HepG2 (cell line): Measurements from ENCODE around the gene ABT1. TPM values are rescaled to one million over a fixed set of nuclear protein-coding genes. Genes with fewer than 3 reads are reported as not detected.

ENCODE experiments used
- HBP1 ChIP-seq: IDR thresholded peaks from 2 replicates; pipeline ENCODE4 v1.6.1; 2016; ENCODE audit warnings: low read depth, control low read depth
- HNF4G ChIP-seq, 2 experiments: sonication (generic) in 1 of 2; formaldehyde crosslinking in 1 of 2; IDR thresholded peaks; 2 replicates each; pipeline versions ENCODE4 v1.4.0 to v1.6.1; 2011 to 2020; ENCODE audit warnings: borderline replicate concordance in 2 of 2, low read depth in 2 of 2, mild to moderate bottlenecking in 2 of 2, low read length in 1 of 2, missing genetic modification reagents in 1 of 2, moderate library complexity in 1 of 2
- MAF1 ChIP-seq: sonication (generic); formaldehyde crosslinking; IDR thresholded peaks from 2 replicates; pipeline ENCODE4 v1.5.0; 2020; ENCODE audit warnings: missing genetic modification reagents, borderline replicate concordance
- PHF8 ChIP-seq: sonication (generic); formaldehyde crosslinking; IDR thresholded peaks from 2 replicates; pipeline ENCODE4 v1.5.0; 2020; ENCODE audit warnings: missing genetic modification reagents
- REXO4 ChIP-seq: sonication (generic); formaldehyde crosslinking; IDR thresholded peaks from 2 replicates; pipeline ENCODE4 v1.8.0; 2022; ENCODE audit warnings: missing genetic modification reagents, mild to moderate bottlenecking, borderline replicate concordance
- SPEN ChIP-seq: sonication (generic); formaldehyde crosslinking; IDR thresholded peaks from 2 replicates; pipeline ENCODE4 v1.5.1; 2020; ENCODE audit warnings: low read depth, mild to moderate bottlenecking, missing genetic modification reagents
- TFE3 ChIP-seq: IDR thresholded peaks from 2 replicates; pipeline ENCODE4 v1.6.1; 2016
- TOE1 ChIP-seq: sonication (generic); formaldehyde crosslinking; IDR thresholded peaks from 2 replicates; pipeline ENCODE4 v1.4.0; 2020; ENCODE audit warnings: mild to moderate bottlenecking, missing genetic modification reagents
- TSC22D2 ChIP-seq: sonication (generic); formaldehyde crosslinking; IDR thresholded peaks from 2 replicates; pipeline ENCODE4 v1.5.1; 2020; ENCODE audit warnings: missing genetic modification reagents, mild to moderate bottlenecking, borderline replicate concordance
- YY1 ChIP-seq: IDR thresholded peaks from 2 replicates; pipeline ENCODE4 v1.6.1; 2011; ENCODE audit warnings: low read length, low read depth, moderate library complexity, mild to moderate bottlenecking; ENCODE audit not compliant: insufficient read depth, insufficient replicate concordance
- ZBTB43 ChIP-seq: sonication (generic); formaldehyde crosslinking; conservative IDR thresholded peaks from 2 replicates; pipeline ENCODE4 v1.4.0; 2020; ENCODE audit warnings: missing genetic modification reagents
- ZNF570 ChIP-seq: sonication (generic); formaldehyde crosslinking; IDR thresholded peaks from 2 replicates; pipeline ENCODE4 v1.4.0; 2020; ENCODE audit warnings: mild to moderate bottlenecking, missing genetic modification reagents, borderline replicate concordance
- ZNF883 ChIP-seq: sonication (generic); formaldehyde crosslinking; IDR thresholded peaks from 2 replicates; pipeline ENCODE4 v1.5.1; 2020; ENCODE audit warnings: mild to moderate bottlenecking, missing genetic modification reagents; ENCODE audit errors: not compliant biosample characterization
- polyA plus RNA-seq, 8 experiments: library from polyadenylated mRNA; depleted of rRNA in 3 of 8; stranded (reverse) in 7 of 8; unstranded in 1 of 8; fragments of >200 nt; fragmentation: Illumina TruSeq in 4 of 8; extraction: Trizol in 4 of 8; gene quantifications; 2 replicates each; pipeline versions ENCODE4 v1.2.1 to v1.2.3, GENCODE V29; 2011 to 2016; ENCODE audit warnings: low read depth in 4 of 8, missing spikeins in 1 of 8, mixed read lengths in 1 of 8; ENCODE audit not compliant: insufficient read depth in 1 of 8
- total RNA-seq, 5 experiments: library from RNA; depleted of rRNA; stranded (reverse); fragments of >200 nt; fragmentation: Illumina TruSeq; extraction: Trizol; gene quantifications; 2 replicates each; pipeline ENCODE4 v1.2.3, GENCODE V29; 2016; ENCODE audit warnings: low read depth in 1 of 5
- TF ChIP-seq, protein P1 (sequence below): sonication (generic); formaldehyde crosslinking; IDR thresholded peaks from 2 replicates; pipeline ENCODE4 v1.5.0; 2020; ENCODE audit warnings: mild to moderate bottlenecking, missing genetic modification reagents, moderate library complexity
- TF ChIP-seq, protein P2 (sequence below): sonication (generic); formaldehyde crosslinking; IDR thresholded peaks from 2 replicates; pipeline ENCODE4 v1.5.0; 2020; ENCODE audit warnings: missing genetic modification reagents

ABT1 gene
- total and polyA plus RNA-seq, 2 of the 13 experiments (the other 11 are each of a cell fraction or from before 2014, with no cell fraction given): 38.4 TPM

DNA sequence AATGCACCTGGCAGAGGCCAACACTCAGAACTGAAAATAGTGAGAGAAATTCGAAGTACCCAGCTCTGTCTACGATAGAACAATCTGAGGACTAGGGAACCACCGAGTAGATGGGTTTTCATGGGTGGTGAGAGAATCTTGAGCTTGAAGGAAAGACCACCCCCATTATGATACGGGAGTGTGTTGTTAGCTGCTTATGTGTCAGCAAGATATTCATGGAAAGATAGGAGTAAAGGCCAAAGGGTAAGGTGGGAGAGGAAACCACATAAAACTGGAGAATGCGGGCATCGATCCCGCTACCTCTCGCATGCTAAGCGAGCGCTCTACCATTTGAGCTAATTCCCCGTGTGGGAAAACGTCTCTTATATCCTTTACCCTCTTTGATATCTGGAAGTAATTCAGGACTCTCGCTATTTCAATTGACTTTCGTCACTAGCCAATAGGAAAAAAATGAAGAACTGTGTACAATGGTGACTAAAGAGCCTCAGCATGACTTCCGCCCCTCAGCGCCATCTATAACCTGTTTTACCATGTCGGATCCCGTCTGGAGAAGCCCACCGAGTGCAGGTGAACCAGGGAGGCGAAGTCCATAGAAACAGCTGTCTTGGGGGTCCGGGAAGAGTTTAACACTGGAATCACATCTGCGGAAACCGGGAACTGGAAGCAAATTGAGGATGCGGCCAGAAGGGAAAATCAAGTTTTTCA is 25.0 kb upstream of the ABT1 start (continued):
- TF ChIP-seq, protein P1, sequence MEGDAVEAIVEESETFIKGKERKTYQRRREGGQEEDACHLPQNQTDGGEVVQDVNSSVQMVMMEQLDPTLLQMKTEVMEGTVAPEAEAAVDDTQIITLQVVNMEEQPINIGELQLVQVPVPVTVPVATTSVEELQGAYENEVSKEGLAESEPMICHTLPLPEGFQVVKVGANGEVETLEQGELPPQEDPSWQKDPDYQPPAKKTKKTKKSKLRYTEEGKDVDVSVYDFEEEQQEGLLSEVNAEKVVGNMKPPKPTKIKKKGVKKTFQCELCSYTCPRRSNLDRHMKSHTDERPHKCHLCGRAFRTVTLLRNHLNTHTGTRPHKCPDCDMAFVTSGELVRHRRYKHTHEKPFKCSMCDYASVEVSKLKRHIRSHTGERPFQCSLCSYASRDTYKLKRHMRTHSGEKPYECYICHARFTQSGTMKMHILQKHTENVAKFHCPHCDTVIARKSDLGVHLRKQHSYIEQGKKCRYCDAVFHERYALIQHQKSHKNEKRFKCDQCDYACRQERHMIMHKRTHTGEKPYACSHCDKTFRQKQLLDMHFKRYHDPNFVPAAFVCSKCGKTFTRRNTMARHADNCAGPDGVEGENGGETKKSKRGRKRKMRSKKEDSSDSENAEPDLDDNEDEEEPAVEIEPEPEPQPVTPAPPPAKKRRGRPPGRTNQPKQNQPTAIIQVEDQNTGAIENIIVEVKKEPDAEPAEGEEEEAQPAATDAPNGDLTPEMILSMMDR (CRISPR knock-in tag): peak; percentile 30
- TF ChIP-seq TFE3 (peak; percentile 57; the same call in 1 of the 2 replicates), PHF8 (CRISPR knock-in tag) (peak; percentile 53; the same call in 1 of the 2 replicates), YY1 (peak; percentile 84), MAF1 (CRISPR knock-in tag) (peak; percentile 99), ZBTB43 (CRISPR knock-in tag) (no peak), HNF4G (IDR thresholded peaks at IDR 0.05; ENCODE audit: borderline replicate concordance, low read depth, low read length) (peak; percentile 85), HNF4G (CRISPR knock-in tag; IDR thresholded peaks at IDR 0.05; ENCODE audit: borderline replicate concordance, low read depth) (peak; percentile 64; the same call in 1 of the 2 replicates), HBP1 (CRISPR knock-in tag) (peak; percentile 66; the same call in 1 of the 2 replicates), ZNF570 (CRISPR knock-in tag) (no peak), TOE1 (CRISPR knock-in tag) (peak; percentile 87; the same call in 1 of the 2 replicates), TSC22D2 (peak; percentile 73; the same call in 1 of the 2 replicates), SPEN (CRISPR knock-in tag) (no peak), REXO4 (CRISPR knock-in tag) (no peak), ZNF883 (CRISPR knock-in tag) (peak; percentile 21)
- TF ChIP-seq, protein P2, sequence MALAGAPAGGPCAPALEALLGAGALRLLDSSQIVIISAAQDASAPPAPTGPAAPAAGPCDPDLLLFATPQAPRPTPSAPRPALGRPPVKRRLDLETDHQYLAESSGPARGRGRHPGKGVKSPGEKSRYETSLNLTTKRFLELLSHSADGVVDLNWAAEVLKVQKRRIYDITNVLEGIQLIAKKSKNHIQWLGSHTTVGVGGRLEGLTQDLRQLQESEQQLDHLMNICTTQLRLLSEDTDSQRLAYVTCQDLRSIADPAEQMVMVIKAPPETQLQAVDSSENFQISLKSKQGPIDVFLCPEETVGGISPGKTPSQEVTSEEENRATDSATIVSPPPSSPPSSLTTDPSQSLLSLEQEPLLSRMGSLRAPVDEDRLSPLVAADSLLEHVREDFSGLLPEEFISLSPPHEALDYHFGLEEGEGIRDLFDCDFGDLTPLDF (CRISPR knock-in tag): no peak
